ENCODE data around the gene RANGAP1.
"Not testable (repeated sequence)": the region's sequence is repeated elsewhere in the genome, so short reads cannot be mapped to it uniquely, and the experiment has no call there.

RANGAP1 gene

DNA sequence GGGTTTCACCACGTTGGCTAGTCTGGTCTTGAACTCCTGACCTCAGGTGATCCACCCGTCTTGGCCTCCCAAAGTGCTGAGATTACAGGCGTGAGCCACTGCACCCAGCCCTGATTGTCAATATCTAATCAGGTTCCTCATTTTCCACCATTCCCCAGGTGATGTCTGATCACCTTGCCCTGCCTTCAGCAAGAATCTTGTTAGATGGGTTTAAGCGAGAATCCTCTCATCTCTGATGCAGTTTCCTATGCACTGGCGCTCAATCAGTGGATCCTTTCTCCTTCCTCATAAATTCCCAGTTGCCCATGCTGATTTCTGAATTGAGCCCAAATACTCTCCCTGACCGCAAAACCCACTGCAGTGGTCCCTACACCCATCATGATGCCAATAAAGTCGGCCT, 14.7 kb upstream of the RANGAP1 start:
- no peak for DNase-seq (ENCODE audit: low spot score)

DNA sequence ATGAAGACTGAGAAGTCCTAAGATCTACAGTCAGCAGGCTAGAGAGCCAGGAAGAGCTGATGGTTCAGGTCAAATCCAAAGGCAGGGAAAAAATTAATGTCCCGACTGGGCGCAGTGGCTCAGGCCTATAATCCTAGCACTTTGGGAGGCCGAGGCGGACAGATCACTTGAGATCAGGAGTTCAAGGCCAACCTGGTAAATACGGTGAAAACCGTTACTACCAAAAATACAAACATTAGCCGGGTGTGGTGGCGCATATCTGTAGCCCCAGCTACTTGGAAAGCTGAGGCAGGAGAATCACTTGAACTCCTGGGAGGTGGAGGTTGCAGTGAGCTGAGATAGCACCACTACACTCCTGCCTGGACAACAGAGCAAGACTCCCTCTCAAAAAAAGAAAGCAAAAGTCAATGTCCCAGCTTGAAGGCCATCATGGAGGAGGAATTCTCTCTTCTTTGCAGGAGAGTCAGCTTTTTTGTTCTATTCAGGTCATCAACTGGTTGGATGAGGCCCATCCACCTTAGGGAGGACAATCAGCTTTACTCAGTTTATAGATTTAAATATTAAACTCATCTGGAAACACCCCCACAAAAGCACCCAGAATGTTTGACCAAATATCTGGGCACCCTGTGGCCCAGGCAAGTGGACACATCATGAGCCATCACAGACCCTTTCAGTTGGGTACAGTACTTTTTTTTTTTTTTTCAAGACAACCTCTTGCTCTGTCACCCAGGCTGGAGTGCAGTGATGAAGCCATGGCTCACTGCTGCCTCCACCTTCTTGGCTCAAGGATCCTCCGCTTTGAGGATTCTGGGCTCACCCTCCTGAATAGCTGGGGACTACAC, 11.1 kb upstream of the RANGAP1 start:
- DNase-seq (ENCODE audit: low spot score) = no peak

DNA sequence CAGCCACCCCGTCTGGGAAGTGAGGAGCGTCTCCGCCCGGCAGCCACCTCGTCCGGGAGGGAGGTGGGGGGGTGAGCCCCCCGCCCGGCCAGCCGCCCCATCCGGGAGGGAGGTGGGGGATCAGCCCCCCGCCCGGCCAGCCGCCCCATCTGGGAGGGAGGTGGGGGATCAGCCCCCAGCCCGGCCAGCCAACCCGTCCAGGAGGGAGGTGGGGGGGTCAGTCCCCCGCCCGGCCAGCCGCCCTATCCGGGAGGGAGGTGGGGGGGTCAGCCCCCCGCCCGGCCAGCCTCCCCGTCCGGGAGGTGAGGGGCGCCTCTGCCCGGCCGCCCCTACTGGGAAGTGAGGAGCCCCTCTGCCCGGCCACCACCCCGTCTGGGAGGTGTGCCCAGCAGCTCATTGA, 8.8 kb upstream of the RANGAP1 start:
- not testable (repeated sequence) for DNase-seq (ENCODE audit: low spot score)

DNA sequence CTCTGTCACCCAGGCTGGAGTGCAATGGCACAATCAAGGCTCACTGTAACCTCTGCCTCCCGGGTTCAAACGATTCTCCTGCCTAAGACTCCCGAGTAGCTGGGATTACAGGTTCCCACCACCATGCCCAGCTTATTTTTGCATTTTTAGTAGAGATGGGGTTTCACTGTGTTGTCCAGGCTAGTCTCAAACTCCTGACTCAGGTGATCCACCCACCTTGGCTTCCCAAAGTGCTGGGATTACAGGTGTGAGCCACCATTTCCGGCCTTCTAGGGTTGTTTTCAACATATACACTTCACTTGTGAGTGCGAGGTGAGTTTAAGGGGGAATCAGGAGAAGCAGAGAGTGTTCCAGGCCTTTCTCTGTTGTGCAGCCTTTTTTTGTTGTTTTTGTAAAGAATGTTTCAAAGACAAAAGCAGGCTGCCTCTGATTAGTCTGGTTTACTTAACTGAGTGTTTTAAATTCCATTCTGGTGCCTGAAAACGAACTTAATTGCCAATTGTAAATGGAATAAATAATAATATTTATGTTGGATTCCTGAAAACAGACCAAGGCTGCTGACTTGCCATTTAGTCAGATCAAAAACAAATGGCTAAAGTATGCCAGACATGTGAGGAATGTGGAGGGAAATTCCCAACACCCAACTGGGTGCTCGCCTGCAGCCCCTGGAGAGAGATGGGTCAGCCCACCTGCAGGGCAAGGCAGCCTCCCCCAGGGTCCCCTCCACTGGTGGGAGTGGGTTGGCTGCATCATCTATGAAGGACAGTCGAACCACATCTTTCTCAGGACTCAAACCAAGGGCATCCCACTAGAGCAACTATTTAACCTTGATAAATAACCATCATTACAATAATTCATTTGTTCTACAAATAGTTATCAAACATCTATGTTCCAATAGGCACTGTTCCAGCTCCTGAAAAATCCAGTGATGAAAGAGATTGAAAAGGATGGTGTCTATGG, 4.6 kb upstream of the RANGAP1 start:
- no peak for DNase-seq (ENCODE audit: low spot score)

DNA sequence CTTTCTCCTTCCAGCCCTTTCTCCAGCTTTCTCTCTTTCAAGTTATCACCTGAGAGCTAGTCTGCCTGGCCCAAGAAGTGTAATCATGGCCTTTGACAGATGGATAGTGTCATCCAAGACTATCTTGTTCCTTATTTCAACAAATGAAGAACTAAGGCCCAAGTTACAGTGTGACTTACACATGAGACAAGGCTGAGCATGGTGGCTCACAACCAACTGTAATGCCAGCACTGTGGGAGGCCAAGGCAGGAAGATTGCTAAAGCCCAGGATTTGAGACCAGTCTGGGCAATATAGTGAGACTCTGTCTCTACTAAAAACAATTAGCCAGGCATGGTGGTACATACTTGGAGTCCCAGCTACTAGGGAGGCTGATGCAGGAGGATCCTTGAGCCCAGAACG, 3.7 kb upstream of the RANGAP1 start:
- no peak for DNase-seq (ENCODE audit: low spot score)

DNA sequence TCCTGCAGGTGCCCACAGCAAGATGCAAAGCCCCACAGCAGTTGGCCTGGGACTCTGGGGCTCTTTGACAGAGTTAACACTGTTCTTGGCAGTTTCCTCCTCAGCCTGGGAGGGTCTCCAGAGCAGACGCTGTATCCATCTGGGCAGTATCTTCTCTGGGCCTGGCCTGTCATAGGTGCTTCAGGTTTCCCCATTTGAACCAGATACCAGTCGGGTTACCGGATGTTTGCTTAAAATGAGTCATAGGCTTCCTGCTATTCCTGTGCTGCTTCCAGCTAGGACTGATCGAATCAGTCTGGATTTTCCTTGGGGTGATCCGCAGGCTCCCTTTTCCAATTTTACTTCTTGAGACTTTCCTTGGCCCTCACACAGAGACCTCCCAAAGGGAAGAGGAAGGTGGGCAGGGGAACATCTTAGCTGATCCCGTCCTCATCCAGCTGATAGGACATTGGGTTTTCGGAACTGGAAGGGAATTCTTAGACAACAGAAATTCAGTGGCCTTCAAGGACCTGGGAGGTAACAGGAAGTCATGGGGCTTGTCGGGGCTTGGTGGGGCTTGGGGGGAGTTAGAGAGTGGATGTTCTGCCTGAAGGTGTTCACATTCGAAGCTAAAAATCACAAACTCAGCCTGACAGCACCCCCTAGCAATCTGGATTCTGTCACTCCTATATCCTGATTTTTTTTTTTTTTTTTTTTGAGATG, 2.4 kb upstream of the RANGAP1 start:
- DNase-seq (ENCODE audit: low spot score) = no peak

DNA sequence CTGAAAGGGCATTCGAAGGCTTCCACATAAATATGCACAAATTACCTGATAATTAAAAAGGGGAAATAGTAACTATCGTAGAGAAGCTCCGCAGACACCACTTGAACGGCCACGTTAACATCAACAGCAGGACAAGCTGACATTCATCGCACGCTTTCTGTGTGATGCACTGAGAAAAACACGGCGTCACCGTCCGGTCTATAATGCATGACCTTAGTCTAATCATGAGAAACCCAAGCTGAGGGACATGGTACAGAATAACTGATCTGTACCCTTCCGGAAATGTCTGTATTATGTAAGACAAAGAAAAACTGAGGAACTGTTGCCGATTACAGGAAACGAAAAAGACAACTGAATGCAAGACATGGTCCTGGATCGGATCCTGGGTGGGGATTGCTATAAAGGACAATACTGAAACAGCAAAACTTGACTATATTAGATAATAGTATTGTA, 678 bp upstream of the RANGAP1 start:
- DNase-seq (ENCODE audit: low spot score) = no peak

DNA sequence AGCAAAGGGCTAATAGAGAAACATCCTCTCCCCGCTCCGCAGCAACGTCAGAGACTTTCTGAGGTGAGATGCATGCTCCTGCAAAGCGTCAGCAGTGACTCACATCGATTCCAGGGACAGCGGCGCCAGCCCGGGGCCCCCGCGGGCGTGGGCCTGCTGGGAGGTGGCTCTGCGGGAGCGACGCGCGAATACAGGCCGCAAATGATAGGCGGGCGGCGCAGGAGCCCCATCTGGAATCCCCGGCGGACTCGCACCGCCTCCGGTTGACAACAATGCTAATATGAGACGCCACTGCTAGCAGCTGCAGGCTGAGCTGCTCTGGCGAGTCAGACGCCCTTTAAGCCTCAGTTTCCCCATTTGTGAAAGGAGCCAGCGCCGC, 557 bp downstream of the RANGAP1 start:
- DNase-seq (ENCODE audit: low spot score) = peak; percentile 80

DNA sequence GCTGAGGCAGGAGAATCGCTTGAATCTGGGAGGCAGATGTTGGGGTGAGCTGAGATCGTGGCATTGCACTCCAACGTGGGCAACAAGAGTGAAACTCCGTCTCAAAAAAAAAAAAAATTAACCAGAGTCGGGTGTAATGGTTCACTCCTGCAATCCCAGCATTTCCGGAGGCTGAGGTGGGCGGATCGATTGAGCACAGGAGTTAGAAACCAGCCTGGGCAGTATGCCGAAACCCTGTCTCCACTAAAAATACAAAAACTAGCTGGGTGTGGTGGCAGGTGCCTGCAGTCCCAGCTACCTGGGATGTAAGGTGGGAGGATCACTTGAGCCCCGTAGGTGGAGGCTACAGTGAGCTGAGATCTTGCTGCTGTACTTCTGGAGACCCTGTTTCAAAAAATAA, 1.5 kb downstream of the RANGAP1 start:
- no peak for DNase-seq (ENCODE audit: low spot score)

DNA sequence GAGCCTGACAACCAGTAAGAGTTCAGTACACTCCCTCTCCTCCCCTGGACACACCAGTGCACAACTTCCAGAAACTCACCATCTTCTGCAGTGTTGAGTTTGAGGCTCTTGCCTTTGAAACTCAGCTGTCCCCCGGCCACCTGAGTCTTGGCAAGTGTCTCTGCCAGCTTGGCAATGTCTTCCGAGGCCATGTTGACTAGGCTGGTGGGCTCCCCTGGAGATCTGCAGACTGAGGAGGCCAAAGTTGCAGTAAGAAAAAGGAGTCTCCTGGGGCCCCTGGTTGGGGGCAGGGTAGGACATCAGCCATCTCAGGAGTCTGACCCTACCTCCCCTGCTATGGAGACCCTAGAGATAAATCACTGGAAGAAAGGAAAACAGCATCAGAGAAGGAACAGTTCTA, 5.1 kb downstream of the RANGAP1 start:
- no peak for DNase-seq (ENCODE audit: low spot score)

DNA sequence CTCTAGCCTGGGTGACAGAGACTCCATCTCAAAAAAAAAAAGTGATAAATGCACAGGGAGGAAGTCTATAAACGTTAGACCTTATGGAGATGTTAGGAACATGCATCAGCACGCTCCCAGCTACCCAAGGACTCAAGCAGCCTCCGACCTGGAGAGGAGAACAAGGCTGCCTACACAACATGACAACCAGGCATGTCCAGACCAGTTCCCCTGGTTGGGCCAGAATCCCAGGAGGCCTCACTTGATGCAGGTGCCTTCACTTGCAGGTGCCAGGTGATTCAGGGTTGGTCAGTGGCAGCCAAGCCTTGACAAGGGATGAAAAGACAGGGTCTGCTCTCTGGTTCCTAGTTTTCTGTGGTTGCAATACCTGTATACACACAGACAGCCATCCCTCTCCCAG, 5.9 kb downstream of the RANGAP1 start:
- no peak for DNase-seq (ENCODE audit: low spot score)

DNA sequence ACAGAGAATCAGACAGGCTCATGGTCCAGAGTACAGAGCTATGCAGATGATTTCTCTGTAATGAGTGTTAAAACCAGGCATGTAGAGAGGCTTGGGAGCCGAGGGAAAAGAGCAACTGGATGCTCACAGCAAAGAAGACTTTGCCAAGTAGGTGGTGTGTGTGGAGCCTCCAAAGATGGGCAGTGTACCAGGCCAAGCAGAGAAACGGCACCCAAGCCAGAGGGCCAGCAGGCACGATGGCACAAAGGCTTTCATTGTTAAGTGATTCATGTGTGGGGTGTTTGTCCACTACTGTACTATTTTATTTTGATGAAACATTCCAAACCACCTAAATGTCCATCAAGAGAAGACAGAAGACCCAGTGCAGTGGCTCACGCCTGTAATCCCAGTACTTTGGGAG, 11.1 kb downstream of the RANGAP1 start:
- DNase-seq (ENCODE audit: low spot score) = peak; percentile 80

DNA sequence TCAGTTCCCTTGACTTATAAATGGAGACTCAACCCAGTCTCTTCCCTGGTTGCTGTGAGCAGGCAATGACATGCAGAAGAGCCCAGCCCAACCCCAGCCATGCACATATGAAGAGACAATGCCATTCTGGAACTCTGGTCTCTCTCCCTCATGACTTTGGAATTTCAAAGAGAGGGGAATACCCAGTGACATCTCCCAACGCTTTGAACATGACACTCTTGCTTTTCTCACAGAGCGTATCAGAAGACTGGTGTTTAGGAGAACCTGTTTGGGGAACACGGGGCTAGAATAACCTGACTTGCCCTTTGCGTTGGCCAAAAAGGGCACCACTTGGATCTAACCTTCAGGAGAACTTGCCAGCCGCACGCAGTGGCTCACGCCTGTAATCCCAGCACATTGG, 12.9 kb downstream of the RANGAP1 start:
- no peak for DNase-seq (ENCODE audit: low spot score)

DNA sequence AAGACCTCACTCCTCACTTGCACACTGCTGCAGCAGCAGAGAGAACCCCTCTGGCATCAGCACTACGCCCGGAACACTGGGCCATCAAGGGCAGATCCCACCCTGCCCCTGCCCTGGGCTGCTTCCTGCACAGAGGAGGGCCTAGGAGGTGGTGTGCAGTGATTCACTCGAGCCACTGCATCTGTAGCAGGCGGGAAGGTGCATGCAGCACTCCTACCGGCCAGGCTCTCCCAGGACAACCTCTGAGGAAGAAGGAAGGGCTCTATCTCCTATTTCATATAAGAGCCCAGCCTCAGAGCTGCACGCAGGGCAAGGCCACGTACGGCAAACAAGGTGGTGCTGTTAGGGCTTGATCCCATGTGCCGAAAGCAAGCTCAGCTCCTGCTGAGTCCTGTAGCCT, 14.2 kb downstream of the RANGAP1 start:
- DNase-seq (ENCODE audit: low spot score) = no peak

DNA sequence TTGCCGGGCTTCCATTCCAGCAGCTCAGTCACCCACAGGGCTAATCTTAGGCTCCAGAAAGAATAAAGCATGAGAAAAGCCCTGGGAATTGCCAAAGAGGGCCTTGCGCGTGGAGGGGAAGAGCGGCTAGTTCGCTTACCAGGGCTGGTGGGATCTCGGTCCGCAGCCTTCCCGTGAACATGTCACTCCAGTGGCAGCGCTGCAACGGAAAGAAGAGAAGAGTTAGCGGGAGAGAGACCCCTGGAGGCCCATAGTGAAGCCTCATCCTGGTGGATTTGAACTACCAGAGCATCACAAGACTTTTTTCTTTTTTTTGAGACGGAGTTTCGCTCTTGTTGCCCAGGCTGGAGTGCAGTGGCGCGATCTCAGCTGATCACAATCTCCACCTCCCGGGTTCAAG, 18.0 kb downstream of the RANGAP1 start:
- no peak for DNase-seq (ENCODE audit: low spot score)

DNA sequence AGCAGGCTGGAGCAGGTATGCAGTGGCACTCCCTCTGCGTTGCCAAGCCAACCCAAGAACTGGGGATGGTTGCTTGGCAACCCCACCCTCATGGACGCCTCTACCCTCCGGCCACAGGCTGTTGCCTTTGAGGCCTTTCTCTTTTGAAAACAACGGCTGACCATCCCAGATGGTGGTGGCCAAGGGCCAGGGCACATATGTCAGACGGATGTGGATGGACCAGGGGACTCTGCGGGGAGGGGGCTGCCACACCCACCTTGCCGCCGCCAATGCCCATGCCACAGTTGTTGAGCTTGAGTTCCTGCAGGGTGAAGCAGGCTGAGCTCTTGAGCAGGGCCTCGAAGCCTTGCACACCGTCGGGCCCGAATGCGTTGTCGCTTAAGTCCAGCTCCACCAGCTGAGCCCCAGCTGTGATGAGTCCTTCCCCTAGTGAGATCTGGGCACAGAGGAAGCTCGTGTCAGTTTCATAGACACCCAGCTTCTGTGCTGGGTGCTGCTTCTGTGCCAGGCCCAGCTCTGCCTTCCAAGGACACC, 21.5 kb downstream of the RANGAP1 start:
- peak; percentile 91 for DNase-seq (ENCODE audit: low spot score)

DNA sequence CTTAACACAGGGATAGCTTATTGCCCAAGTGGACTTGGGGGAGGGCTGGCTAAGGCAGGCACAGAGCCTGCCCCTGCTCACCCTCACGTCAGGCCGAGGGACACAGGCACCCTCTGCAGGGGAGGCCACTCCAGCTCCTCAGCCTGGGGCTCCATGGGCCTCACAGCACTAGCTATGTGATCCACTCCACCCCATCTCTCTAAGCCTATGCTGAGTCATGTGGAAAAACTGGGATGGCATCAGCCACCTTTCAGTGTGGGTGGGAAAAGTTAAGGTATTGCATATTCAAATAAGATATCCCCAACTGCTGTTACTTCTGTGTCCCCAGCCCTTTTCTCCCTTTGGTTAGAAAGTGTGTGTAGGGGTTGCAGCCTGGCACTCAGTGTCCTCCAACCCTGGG, 22.3 kb downstream of the RANGAP1 start:
- DNase-seq (ENCODE audit: low spot score) = peak; percentile 52

DNA sequence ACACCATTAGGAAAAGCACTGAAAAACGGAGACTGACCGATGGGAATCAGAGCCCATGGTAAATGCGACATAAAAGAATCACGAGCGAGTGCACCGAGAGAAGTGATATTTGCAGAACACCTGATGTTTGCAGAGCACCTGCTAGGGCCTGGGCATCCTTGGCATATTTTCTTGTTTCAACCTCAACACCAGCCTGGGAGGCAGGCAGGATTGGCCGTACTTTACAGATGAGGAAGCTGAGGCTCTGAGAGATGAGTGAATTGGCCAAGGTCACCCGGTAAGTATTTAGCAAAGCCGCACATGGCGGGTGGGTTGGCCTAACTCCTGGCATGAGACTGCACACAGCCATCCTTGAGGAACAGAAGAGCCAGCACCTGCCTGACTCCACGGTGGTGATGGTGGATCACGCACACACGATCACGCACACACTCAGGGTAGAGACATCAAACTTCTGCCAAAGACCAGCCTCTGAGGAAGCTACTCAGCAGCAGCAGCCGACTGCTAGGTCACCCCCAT, 23.7 kb downstream of the RANGAP1 start:
- DNase-seq (ENCODE audit: low spot score) = no peak

DNA sequence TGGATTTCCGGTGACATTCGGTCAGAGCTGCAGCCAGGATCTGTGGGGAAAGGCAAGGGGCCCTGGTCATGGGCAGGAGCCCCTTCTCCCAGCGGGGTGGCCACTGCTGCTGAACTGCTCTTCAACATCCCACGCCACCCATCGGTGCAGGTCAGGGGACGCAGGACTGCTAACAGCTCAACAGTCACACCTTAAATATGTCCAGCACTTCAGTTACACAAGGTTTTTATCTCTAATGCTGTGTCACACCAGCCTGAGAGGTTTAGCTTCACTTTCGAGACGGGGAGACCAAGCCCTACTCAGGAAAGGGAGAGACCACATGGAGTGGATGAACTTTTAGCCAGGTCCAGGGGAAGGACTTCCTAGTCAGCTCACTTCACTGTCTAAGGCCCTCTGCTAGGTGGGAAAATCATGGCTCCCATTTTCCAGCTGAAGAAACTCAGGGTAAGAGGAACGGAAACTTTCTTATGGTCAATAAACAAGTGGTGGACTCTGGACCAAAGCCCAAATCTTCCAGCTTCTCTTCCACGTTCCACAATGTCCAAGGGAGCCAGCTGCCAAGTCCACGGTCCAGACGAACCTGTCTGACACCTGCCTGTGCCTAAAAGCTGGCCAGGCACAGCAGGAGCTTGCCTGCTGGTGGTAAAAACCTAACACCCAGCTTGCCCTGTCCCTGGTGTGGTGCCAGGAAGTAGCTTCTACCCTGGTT, 24.3 kb downstream of the RANGAP1 start:
- DNase-seq (ENCODE audit: low spot score) = no peak

DNA sequence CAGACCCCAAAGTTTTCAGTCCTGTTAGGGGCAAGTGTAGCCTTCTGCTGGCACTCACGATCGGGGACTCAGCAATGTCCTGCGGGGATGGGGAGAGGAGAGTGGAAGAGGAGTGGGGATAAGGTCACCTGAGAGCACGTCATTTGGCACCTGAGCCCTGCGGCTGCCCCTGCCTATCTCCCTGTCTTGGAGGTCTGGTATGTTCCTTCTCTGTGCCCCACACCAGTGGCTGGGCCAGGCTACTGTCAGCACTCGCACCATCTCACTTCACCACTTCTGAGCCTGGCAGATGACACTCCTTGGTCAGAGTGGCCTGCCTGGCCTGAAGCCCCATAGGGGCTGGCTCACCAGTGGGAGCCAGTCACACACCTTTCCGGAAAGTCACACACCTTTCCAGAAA, 25.1 kb downstream of the RANGAP1 start:
- no peak for DNase-seq (ENCODE audit: low spot score)

DNA sequence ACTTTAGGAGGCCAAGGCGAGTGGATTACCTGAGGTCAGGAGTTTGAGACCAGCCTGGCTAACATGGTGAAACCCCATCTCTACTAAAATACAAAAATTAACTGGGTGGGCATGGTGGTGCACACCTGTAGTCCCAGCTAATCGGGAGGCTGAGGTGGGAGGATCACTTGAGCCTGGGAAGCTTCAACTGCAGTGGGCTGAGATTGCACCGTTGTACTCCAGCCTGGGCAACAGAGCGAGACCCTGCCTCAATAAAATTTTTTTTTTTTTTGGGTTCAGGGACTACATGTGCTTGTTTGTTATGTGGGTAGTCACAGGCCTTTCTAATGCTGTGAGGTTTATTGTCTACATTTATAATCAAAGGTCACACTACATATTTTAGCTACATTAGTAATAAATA, 26.2 kb downstream of the RANGAP1 start:
- not testable (repeated sequence) for DNase-seq (ENCODE audit: low spot score)

Measured in putamen (tissue), 1 donor.